ENCODE results near the gene CNST. TPM values are rescaled to one million over a fixed set of nuclear protein-coding genes. Genes with fewer than 3 reads are reported as not detected.
A peak's percentile ranks its signal among the peaks of the same experiment; 100 is the strongest.

CNST gene, protein sequence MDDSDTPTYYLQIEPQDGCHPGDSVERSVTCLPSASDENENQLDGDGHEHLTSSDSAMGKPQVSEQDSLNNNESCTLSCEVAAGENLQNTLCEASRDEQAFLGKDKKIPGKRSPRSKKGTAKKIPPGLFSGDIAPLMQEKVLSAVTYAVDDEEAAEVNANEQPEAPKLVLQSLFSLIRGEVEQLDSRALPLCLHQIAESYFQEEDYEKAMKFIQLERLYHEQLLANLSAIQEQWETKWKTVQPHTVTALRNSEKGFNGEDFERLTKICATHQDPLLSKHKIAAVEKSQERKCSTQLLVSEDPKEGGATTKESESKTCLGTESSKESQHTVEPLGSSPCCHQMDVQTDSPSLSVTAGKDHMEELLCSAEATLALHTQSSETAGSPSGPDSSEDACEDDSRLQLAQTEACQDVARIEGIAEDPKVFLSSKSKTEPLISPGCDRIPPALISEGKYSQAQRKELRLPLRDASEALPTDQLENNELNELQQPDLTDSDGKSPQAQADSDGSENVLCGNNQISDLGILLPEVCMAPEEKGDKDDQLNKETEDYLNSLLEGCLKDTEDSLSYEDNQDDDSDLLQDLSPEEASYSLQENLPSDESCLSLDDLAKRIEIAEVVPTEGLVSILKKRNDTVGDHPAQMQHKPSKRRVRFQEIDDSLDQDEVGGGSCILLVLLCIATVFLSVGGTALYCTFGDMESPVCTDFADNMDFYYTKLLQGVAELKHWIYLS
- polyA plus RNA-seq (2013, experiment 1 of 2) = 9.8 TPM
- 9.8 TPM for polyA plus RNA-seq (2013, experiment 2 of 2)

GRCh38 chr1:246566128-246566812, at the start of gene CNST, which contains the start of gene TFB2M:
TSS of gene CNST (plus strand) at chr1:246566456. CDS start at chr1:246591563, 25,107 bp downstream.
TSS of gene TFB2M (minus strand) at chr1:246566261. CDS start at chr1:246566138, 123 bp downstream.
- H3K27me3 ChIP-seq (ENCODE audit: insufficient read depth, low read length, poor library complexity) = no peaks in the 10 kb centered on the region
- H3K4ac ChIP-seq (ENCODE audit: low read depth, low read length) = peak within 1 kb of the TSS; percentile 38
- H3K79me2 ChIP-seq (ENCODE audit: control insufficient read depth, insufficient read depth, low read length) = peaks cover 30% of the 10 kb centered on the region
- H3K23ac ChIP-seq (ENCODE audit: low read length) = no peak within 1 kb of the TSS
- peak within 1 kb of the TSS; percentile 68 for H3K4me2 ChIP-seq (ENCODE audit: low read length)
- peak within 1 kb of the TSS; percentile 60 for H3K27ac ChIP-seq (ENCODE audit: low read depth, low read length)
- no peaks in the 10 kb centered on the region for H3K36me3 ChIP-seq (ENCODE audit: control insufficient read depth, insufficient read depth, low read length)
- peak within 1 kb of the TSS; percentile 49 for H4K5ac ChIP-seq (ENCODE audit: low read length)
- no peak within 1 kb of the TSS for H2BK5ac ChIP-seq (ENCODE audit: low read length)
- H2BK15ac ChIP-seq (replicated peaks; ENCODE audit: low read depth) = no peak within 1 kb of the TSS
- H3K56ac ChIP-seq (ENCODE audit: low read length) = peak within 1 kb of the TSS; percentile 90
- H3K18ac ChIP-seq (ENCODE audit: low read length) = peak within 1 kb of the TSS; percentile 25
- WGBS (ENCODE audit: extremely low coverage, insufficient coverage, low lambda C conversion rate) = no CpG with 5 or more reads among the region's 62 CpGs
- no peak within 1 kb of the TSS for H2BK120ac ChIP-seq (ENCODE audit: low read depth, low read length)
- peak within 1 kb of the TSS; percentile 96 for H4K8ac ChIP-seq (ENCODE audit: low read depth, low read length)
- peak within 1 kb of the TSS; percentile 92 for H3K4me3 ChIP-seq (ENCODE audit: low read length)
- no peak within 1 kb of the TSS for H2AK5ac ChIP-seq (ENCODE audit: low read length)
- H3K9ac ChIP-seq (ENCODE audit: low read length) = peak within 1 kb of the TSS; percentile 89
- peaks cover 11% of the 10 kb centered on the region for H3K79me1 ChIP-seq (ENCODE audit: low read length)
- DNase-seq = peak; percentile 99
- H3K4me1 ChIP-seq (ENCODE audit: control insufficient read depth, low read depth, low read length) = peaks cover 3% of the 10 kb centered on the region

DNA sequence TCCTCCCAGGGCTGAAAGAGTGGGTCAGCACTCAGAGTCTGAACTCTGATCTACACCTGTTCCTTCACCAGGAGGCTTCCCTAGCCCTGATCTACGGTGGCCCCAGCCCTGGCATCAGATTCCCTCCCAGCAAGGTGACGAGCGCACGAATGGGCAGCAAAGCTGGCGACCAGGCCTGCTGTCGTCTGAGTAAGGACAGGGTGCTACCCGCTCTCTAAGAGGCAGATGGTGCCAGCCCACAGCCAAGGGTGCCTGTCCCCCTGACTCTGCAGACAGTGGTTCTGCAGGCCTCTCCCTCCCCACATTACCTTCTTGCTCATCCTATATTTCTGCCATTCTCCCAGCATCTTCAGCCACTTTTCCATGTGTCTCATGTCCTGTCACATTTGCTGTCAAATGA, 48.9 kb upstream of the CNST start:
- no peak overlapping the region for H4K5ac ChIP-seq (ENCODE audit: low read length)
- no peak overlapping the region for H3K9ac ChIP-seq (ENCODE audit: low read length)
- H2AK5ac ChIP-seq (ENCODE audit: low read length) = no peak overlapping the region
- no peak overlapping the region for H2BK120ac ChIP-seq (ENCODE audit: low read depth, low read length)
- no peak overlapping the region for H3K56ac ChIP-seq (ENCODE audit: low read length)
- no peak overlapping the region for H3K4me2 ChIP-seq (ENCODE audit: low read length)
- H3K27ac ChIP-seq (ENCODE audit: low read depth, low read length) = no peak overlapping the region
- no peak overlapping the region for H3K4me3 ChIP-seq (ENCODE audit: low read length)
- H3K4ac ChIP-seq (ENCODE audit: low read depth, low read length) = no peak overlapping the region
- no peaks in the 10 kb centered on the region for H3K27me3 ChIP-seq (ENCODE audit: insufficient read depth, low read length, poor library complexity)
- H3K18ac ChIP-seq (ENCODE audit: low read length) = no peak overlapping the region
- no peak overlapping the region for H3K23ac ChIP-seq (ENCODE audit: low read length)
- H4K8ac ChIP-seq (ENCODE audit: low read depth, low read length) = no peak overlapping the region
- H2BK15ac ChIP-seq (replicated peaks; ENCODE audit: low read depth) = no peak overlapping the region
- H3K79me2 ChIP-seq (ENCODE audit: control insufficient read depth, insufficient read depth, low read length) = no peaks in the 10 kb centered on the region
- H3K4me1 ChIP-seq (ENCODE audit: control insufficient read depth, low read depth, low read length) = no peaks in the 10 kb centered on the region
- H3K36me3 ChIP-seq (ENCODE audit: control insufficient read depth, insufficient read depth, low read length) = no peaks in the 10 kb centered on the region
- H2BK5ac ChIP-seq (ENCODE audit: low read length) = no peak overlapping the region
- no peak for DNase-seq
- H3K79me1 ChIP-seq (ENCODE audit: low read length) = no peaks in the 10 kb centered on the region
- WGBS (ENCODE audit: extremely low coverage, insufficient coverage, low lambda C conversion rate) = no CpG with 5 or more reads among the region's 7 CpGs

DNA sequence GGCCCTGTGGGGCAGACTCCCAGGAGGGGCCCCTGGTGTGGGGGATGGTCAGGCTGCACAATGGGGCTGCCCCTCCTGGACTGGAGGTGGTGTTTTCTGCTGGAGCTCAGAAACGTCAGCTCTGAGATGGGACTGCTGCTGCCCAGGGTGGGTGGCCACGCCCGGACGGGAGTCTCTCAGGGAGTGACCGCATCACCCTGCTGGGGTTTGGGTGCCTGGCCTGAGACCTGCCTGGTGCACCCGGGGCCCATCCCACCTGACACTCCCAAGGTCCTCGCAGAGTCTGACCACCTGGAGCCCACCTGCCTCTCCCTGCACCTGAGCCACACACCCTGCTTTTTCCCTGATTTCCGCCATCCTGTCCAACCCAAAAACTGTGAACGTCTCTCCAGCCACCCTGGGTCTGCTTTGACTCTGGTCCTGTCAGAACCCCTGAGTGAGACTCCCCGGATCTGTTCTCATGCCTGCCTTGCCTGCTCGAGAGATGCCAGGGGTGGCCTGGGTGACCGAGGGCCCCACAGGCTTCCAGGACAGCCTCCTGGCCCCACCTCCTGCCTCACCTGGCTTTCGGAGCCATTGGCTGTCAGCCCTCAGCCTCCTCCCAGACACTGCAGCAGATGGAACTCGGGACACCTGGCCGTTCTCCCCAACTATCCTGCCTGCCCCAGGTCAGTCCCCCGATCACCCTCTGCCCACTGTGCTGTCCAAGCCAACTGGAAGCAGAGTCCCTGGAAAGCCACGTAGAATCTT, 47.6 kb upstream of the CNST start:
- Histone ChIP-seq H2BK120ac (ENCODE audit: low read depth, low read length) (no peak overlapping the region), H3K79me2 (ENCODE audit: control insufficient read depth, insufficient read depth, low read length) (no peaks in the 10 kb centered on the region), H3K27me3 (ENCODE audit: insufficient read depth, low read length, poor library complexity) (no peaks in the 10 kb centered on the region), H3K56ac (ENCODE audit: low read length) (no peak overlapping the region), H3K4ac (ENCODE audit: low read depth, low read length) (no peak overlapping the region), H2AK5ac (ENCODE audit: low read length) (no peak overlapping the region), H3K27ac (ENCODE audit: low read depth, low read length) (no peak overlapping the region), H3K4me3 (ENCODE audit: low read length) (no peak overlapping the region), H3K4me2 (ENCODE audit: low read length) (no peak overlapping the region), H3K79me1 (ENCODE audit: low read length) (no peaks in the 10 kb centered on the region), H3K36me3 (ENCODE audit: control insufficient read depth, insufficient read depth, low read length) (no peaks in the 10 kb centered on the region), H4K8ac (ENCODE audit: low read depth, low read length) (no peak overlapping the region), H3K4me1 (ENCODE audit: control insufficient read depth, low read depth, low read length) (no peaks in the 10 kb centered on the region), H3K9ac (ENCODE audit: low read length) (no peak overlapping the region), H4K5ac (ENCODE audit: low read length) (no peak overlapping the region), H2BK5ac (ENCODE audit: low read length) (no peak overlapping the region), H2BK15ac (replicated peaks; ENCODE audit: low read depth) (no peak overlapping the region), H3K23ac (ENCODE audit: low read length) (no peak overlapping the region), H3K18ac (ENCODE audit: low read length) (no peak overlapping the region)
- no CpG with 5 or more reads among the region's 17 CpGs for WGBS (ENCODE audit: extremely low coverage, insufficient coverage, low lambda C conversion rate)
- DNase-seq = no peak

- no peak overlapping the region for H3K23ac ChIP-seq (ENCODE audit: low read length)
- H3K18ac ChIP-seq (ENCODE audit: low read length) = no peak overlapping the region
- no peak overlapping the region for H4K5ac ChIP-seq (ENCODE audit: low read length)
- no peaks in the 10 kb centered on the region for H3K27me3 ChIP-seq (ENCODE audit: insufficient read depth, low read length, poor library complexity)
- H4K8ac ChIP-seq (ENCODE audit: low read depth, low read length) = no peak overlapping the region
- WGBS (ENCODE audit: extremely low coverage, insufficient coverage, low lambda C conversion rate) = no CpG with 5 or more reads among the region's 1 CpG
- no peaks in the 10 kb centered on the region for H3K79me1 ChIP-seq (ENCODE audit: low read length)
- DNase-seq = no peak
- no peak overlapping the region for H3K56ac ChIP-seq (ENCODE audit: low read length)
- no peak overlapping the region for H3K4me2 ChIP-seq (ENCODE audit: low read length)
- no peak overlapping the region for H3K4ac ChIP-seq (ENCODE audit: low read depth, low read length)
- no peaks in the 10 kb centered on the region for H3K4me1 ChIP-seq (ENCODE audit: control insufficient read depth, low read depth, low read length)
- no peak overlapping the region for H3K4me3 ChIP-seq (ENCODE audit: low read length)
- no peak overlapping the region for H2BK5ac ChIP-seq (ENCODE audit: low read length)
- no peak overlapping the region for H2AK5ac ChIP-seq (ENCODE audit: low read length)
- H3K27ac ChIP-seq (ENCODE audit: low read depth, low read length) = no peak overlapping the region
- no peak overlapping the region for H3K9ac ChIP-seq (ENCODE audit: low read length)
- H2BK120ac ChIP-seq (ENCODE audit: low read depth, low read length) = no peak overlapping the region
- H3K36me3 ChIP-seq (ENCODE audit: control insufficient read depth, insufficient read depth, low read length) = no peaks in the 10 kb centered on the region
- no peak overlapping the region for H2BK15ac ChIP-seq (replicated peaks; ENCODE audit: low read depth)
- H3K79me2 ChIP-seq (ENCODE audit: control insufficient read depth, insufficient read depth, low read length) = no peaks in the 10 kb centered on the region
These were observed 46.7 kb upstream of the CNST start for GRCh38 chr1:246519514-246519913.

GRCh38 chr1:246526380-246526779, 39.9 kb upstream of the CNST start:
- H3K9ac ChIP-seq (ENCODE audit: low read length) = no peak overlapping the region
- H3K79me1 ChIP-seq (ENCODE audit: low read length) = no peaks in the 10 kb centered on the region
- H3K4me3 ChIP-seq (ENCODE audit: low read length) = no peak overlapping the region
- no peak overlapping the region for H2BK5ac ChIP-seq (ENCODE audit: low read length)
- no peak for DNase-seq
- no peak overlapping the region for H2AK5ac ChIP-seq (ENCODE audit: low read length)
- no peaks in the 10 kb centered on the region for H3K4me1 ChIP-seq (ENCODE audit: control insufficient read depth, low read depth, low read length)
- no peak overlapping the region for H3K23ac ChIP-seq (ENCODE audit: low read length)
- H3K56ac ChIP-seq (ENCODE audit: low read length) = no peak overlapping the region
- no peaks in the 10 kb centered on the region for H3K79me2 ChIP-seq (ENCODE audit: control insufficient read depth, insufficient read depth, low read length)
- no peaks in the 10 kb centered on the region for H3K36me3 ChIP-seq (ENCODE audit: control insufficient read depth, insufficient read depth, low read length)
- WGBS (ENCODE audit: extremely low coverage, insufficient coverage, low lambda C conversion rate) = no CpG with 5 or more reads among the region's 4 CpGs
- H3K27me3 ChIP-seq (ENCODE audit: insufficient read depth, low read length, poor library complexity) = no peaks in the 10 kb centered on the region
- H3K18ac ChIP-seq (ENCODE audit: low read length) = no peak overlapping the region
- no peak overlapping the region for H4K8ac ChIP-seq (ENCODE audit: low read depth, low read length)
- no peak overlapping the region for H3K27ac ChIP-seq (ENCODE audit: low read depth, low read length)
- no peak overlapping the region for H2BK120ac ChIP-seq (ENCODE audit: low read depth, low read length)
- no peak overlapping the region for H3K4ac ChIP-seq (ENCODE audit: low read depth, low read length)
- no peak overlapping the region for H3K4me2 ChIP-seq (ENCODE audit: low read length)
- H2BK15ac ChIP-seq (replicated peaks; ENCODE audit: low read depth) = no peak overlapping the region
- no peak overlapping the region for H4K5ac ChIP-seq (ENCODE audit: low read length)

Measured in mesendoderm (in vitro differentiated cells).